GM18517 (cell line): ENCODE results near the gene DAPK1.

Experiments used
- ATAC-seq: cut with Tn5 transposase; IDR thresholded peaks from one replicate; pipeline ENCODE4 v1.9.1; 2021; ENCODE audit warnings: mild to moderate bottlenecking, moderate library complexity; ENCODE audit not compliant: unreplicated experiment

The DAPK1 gene

GRCh38 chr9:87497604-87498045 is at the start of gene DAPK1:
Gene DAPK1 (plus strand): TSS chr9:87497867. CDS start chr9:87499078, 1,211 bp downstream.
- ATAC-seq, result no peak

DNA sequence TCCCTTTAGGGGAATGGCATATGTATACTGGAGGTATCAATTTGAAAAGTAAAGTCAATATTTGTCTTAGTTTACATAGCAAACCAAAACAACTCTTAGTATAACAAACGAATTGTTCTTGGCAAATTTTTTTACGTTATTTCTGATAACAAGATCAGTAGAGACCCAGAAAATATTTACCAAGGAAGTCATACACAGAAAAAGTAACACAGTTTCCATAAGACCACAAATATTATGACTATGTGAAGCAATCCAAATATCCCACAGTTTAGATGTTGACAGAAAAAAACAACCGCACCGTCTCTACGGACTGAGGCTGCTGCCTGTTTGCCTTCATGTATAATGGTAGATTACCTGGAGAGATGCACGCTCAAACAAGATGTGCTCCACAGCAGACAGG is 46.5 kb upstream of the DAPK1 start:
- no peak for ATAC-seq

- no peak for ATAC-seq
Observed at GRCh38 chr9:87455407-87455806, 42.3 kb upstream of the DAPK1 start.

GRCh38 chr9:87461256-87461655 is 36.4 kb upstream of the DAPK1 start:
- ATAC-seq, result no peak

- peak; percentile 74 for ATAC-seq
Observed at GRCh38 chr9:87464110-87464991, 33.3 kb upstream of the DAPK1 start.

DNA sequence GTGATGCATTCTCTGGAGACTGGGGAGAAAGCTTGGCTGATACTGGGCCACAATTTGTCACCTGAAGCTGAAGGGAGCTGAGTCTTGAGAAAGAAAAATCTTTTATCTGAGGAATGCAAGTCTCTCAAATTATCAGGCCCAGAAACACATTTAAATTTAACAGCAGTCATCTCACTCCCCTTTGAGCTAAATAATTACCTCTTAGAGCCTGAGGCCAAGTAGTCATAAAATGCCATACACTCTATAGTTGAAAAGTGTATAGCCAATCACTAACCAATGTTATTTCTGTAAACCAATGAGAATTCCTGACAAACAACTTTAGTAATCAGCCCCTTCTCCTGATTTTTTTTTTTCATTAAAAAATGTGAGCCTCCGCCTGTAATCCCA is 32.7 kb upstream of the DAPK1 start:
- ATAC-seq, result no peak

DNA sequence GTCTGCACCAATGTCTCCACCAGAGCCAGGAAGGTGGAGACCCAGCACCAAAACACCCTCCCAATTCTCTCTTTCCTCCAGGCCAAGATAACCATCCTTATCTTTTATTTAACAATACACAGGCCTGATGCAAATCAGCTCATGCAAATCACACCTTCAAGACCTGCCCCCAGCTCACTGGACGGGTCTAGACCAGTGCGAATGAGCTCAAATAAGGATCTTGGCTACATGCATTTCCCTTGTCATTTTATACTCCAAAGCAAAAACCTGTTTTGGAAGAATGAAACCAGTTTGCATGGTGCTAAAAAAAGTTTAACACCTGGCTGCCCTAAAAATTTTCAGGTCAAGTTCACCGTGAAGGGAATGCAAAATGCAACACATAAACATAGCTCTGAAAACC is 31.9 kb upstream of the DAPK1 start:
- ATAC-seq, result no peak

DNA sequence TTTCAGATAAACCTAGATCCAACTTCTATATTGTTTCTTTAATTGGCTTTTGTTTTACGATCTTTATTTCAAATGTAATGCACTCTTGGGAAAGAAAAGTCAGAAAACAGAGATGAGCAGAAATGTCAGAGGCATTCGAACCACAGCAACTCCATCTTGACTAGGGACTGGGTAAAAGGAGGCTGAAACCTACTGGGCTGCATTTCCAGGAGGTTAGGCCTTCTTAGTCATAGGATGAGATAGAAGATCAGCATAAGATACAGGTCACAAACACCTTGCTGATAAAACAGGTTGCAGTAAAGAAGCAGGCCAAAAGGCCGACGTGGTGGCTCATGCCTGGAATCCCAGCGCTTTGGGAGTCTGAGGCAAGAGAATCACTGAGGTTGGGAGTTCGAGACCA is 30.5 kb upstream of the DAPK1 start:
- ATAC-seq, result no peak

GRCh38 chr9:87469793-87470465 is 27.7 kb upstream of the DAPK1 start:
- no peak for ATAC-seq

GRCh38 chr9:87471746-87472145 is 25.9 kb upstream of the DAPK1 start:
- ATAC-seq, result no peak

DNA sequence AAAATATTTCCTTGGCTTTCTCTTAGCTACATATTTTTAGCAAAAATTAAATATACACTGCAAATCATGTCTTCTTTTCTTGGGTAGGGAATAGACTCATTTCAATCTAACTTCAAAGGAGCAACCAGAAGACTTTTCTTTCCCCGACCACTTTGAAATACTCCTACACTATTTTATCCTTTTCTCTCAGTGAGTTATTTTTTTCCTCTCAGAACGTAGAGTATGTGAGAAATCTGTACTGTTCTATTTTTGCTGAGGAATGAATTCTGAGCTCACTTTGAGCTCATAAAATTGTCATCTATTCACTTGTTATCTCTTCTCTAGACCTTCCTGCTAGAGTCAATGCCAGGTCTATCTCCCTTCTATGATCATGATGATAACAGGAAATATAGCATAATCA is 22.2 kb upstream of the DAPK1 start:
- no peak for ATAC-seq

- ATAC-seq, result no peak
Observed at GRCh38 chr9:87478226-87478992, 19.3 kb upstream of the DAPK1 start.

DNA sequence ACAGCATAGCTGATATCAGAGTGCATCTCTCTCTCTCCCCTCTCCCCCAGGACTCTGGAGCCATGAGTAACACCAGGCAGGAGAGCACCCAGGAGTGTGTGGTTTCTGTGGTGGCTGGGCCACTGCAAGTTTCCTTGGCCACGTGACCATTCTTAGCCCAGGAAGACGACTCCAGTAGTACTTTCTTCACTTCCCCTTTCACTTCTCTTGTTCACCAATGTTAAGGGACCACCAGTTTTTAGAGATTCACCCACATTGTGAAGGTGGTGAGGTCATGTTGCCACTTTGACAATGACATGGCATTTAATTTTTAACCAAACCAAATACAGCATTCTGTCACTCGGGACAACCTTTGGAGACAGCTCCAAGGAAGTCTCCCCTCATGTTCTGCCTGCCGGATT is 17.9 kb upstream of the DAPK1 start:
- ATAC-seq, result peak; percentile 87

DNA sequence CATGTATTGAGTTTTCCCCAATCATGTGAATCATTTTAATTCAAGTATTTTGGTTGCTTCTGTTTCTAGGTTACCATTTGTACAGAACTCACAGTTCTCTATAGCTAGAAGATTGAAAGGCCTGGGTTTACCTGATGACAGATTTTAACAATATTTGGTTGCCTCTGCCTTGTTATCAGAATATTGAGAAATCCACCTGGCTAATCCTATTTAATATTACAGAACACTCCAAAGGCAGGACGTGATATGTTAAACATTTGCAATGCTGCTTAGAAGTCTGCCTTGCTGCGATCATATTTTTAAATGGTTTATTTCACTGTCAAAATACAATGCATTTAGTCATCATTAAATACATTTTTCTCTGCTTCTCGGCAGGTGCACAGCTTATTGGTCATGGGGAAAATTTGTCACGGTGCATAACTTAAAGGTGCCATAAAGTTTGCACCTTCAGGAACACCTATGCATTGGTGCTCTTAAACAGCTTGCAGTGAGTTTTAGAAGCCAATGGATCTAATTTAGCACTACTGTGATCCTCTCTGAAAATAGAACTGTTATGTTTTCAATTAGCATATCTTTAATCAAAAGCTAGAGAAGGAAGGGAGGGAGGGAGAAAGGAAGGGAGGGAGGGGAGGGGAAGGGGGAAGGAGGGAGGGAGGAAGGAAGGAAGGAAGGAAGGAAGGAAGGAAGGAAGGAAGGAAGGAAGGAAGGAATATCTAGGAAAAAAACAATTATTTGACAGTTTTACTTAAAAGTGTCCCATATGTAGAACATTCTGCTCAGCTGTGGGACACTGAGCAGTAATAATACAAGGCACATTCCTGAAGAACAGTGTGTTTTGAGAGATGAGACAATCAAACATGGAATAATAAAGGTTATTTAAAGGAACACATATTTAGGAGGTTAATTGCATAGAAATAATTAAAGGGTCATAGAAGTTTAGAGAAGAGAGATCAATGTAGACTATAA is 15.5 kb upstream of the DAPK1 start:
- no peak for ATAC-seq

GRCh38 chr9:87490225-87490624 is 7.4 kb upstream of the DAPK1 start:
- no peak for ATAC-seq

DNA sequence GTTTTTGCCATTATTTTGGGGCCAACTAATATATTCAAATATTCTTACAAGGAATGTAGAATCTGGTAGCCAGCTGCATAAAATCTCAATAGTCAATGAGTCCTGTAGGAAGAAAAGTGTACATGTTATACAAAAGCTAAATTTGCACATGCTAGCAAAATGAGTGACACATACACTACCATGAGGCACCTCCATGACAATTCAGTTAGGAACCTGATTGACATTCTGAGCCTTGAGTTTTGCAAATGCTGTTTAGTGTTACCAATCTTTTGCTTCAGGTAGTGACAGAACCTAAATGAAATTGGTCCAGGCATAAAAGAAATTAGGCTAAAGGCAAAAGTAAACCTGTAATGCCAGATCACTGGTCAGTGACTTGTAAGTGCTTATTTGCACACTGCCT is 6.8 kb upstream of the DAPK1 start:
- ATAC-seq, result no peak

GRCh38 chr9:87491523-87491922 is 6.1 kb upstream of the DAPK1 start:
- ATAC-seq, result no peak

DNA sequence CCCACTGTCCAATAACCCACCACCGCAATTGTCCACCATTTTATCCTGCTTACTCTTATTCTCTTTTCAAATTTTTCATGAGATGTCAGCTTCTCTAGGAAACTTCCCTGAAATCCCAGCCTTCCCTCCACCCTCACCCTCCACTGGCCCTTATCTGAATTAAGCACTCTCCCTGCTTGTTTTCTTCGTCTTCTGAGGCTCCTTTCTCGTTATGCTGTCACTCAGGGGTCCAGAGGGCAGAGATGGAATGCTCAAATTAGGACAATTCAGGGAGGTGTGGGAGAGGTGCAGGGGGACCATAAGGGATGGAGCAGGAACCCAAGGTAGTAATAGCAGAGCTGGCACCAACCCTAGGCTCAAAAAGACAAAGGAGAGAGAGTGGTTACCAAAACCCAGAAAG is 5.0 kb upstream of the DAPK1 start:
- ATAC-seq, result no peak

- peak; percentile 47 for ATAC-seq
Observed at GRCh38 chr9:87494970-87495471, 2.6 kb upstream of the DAPK1 start.

- no peak for ATAC-seq
Observed at GRCh38 chr9:87497080-87497603, 525 bp upstream of the DAPK1 start.
